Esophagus squamous epithelium (tissue), 5 donors: ENCODE results near the gene DMTF1. TPM values are rescaled to one million over a fixed set of nuclear protein-coding genes. Genes with fewer than 3 reads are reported as not detected.
"Not testable (repeated sequence)": the region's sequence is repeated elsewhere in the genome, so short reads cannot be mapped to it uniquely, and the experiment has no call there.

Experiments used
- DNase-seq: peaks from one replicate; lab custom pipeline; 2025; lab: John Stamatoyannopoulos, UW
- H3K27ac ChIP-seq, 4 donors: fragments of 200-600 bp; sonication (generic); one replicate each; pipeline ENCODE4 v1.5.1; 2016 to 2019; ENCODE audit warnings: mild to moderate bottlenecking in 1 of 4
- H3K27me3 ChIP-seq, 4 donors: fragments of 200-600 bp; sonication (generic); 1 replicate in 3 of 4; 2 replicates in 1 of 4; pipeline versions ENCODE4 v1.5.1 to v1.6.0; 2017 to 2021; ENCODE audit warnings: antibody characterized with exemption in 1 of 4
- H3K36me3 ChIP-seq, 3 donors: fragments of 200-600 bp; sonication (generic); one replicate each; pipeline ENCODE4 v1.5.1; 2016 to 2019
- H3K4me1 ChIP-seq, 3 donors: fragments of 200-600 bp; sonication (generic); one replicate each; pipeline ENCODE4 v1.5.1; 2017 to 2019
- H3K4me3 ChIP-seq, 4 donors: fragments of 200-600 bp; sonication (generic); 1 replicate in 3 of 4; 2 replicates in 1 of 4; pipeline ENCODE4 v1.5.1; 2016 to 2019; ENCODE audit warnings: mild to moderate bottlenecking in 2 of 4, moderate library complexity in 1 of 4
- H3K9me3 ChIP-seq, 3 donors: fragments of 200-600 bp; sonication (generic); one replicate each; pipeline ENCODE4 v1.5.1; 2016 to 2019
- CTCF ChIP-seq, 6 experiments: fragments of 450-650 bp in 4 of 6; fragments of 200-600 bp in 2 of 6; sonication (generic) in 2 of 6; IDR thresholded peaks; one replicate each; pipeline ENCODE4 v1.5.1; 2016 to 2019; ENCODE audit warnings: antibody characterized with exemption in 6 of 6, mild to moderate bottlenecking in 4 of 6, moderate library complexity in 4 of 6
- POLR2A ChIP-seq, 4 donors: fragments of 450-650 bp; IDR thresholded peaks; one replicate each; pipeline ENCODE4 v1.6.1; 2017; ENCODE audit warnings: antibody characterized with exemption in 4 of 4, mild to moderate bottlenecking in 4 of 4, moderate library complexity in 3 of 4
- WGBS, 2 donors: methylation state at CpG; one replicate each; pipeline ENCODE4 v1.1.5; 2018; 5-methylcytosine and 5-hydroxymethylcytosine counted together
- intact Hi-C: fragments of 100-400 bp; cut with DNase I; formaldehyde crosslinking; loops from one replicate; pipeline ENCODE4 v1.15.0; 2022
- small RNA-seq, 4 donors: library from RNA; depleted of rRNA; stranded (forward); fragments of <200 nt; gene quantifications; one replicate each; pipeline ENCODE3, GENCODE V24; 2016
- total RNA-seq, 4 donors: library from RNA; depleted of rRNA; stranded (reverse); fragments of >200 nt; gene quantifications; one replicate each; pipeline ENCODE4 v1.1.0, GENCODE V29; 2016
- donor health status: DM: yes; HTN: yes; CAD: no.

Gene DMTF1
- total RNA-seq, 4 donors from 2014 or later: 16.5 to 75.2 (median 34.5) TPM

GRCh38 chr7:87234949-87235348 is 82.7 kb downstream of the DMTF1 start:
- H3K27ac ChIP-seq: no peak overlapping the region
- peaks cover 0 to 10% (median 0%) of the 10 kb centered on the region in 3 donors for H3K4me1 ChIP-seq
- no peak for DNase-seq
- no peaks in the 10 kb centered on the region for H3K27me3 ChIP-seq
- H3K9me3 ChIP-seq: no peaks in the 10 kb centered on the region
- H3K36me3 ChIP-seq: no peaks in the 10 kb centered on the region
- H3K4me3 ChIP-seq: no peak overlapping the region
- TF ChIP-seq POLR2A (IDR thresholded peaks at IDR 0.05) (no peak), CTCF (IDR thresholded peaks at IDR 0.05) (no peak)
- intact Hi-C loops: loop anchor here (5.0 to 10.0 kb wide), 2 partner anchors 293 to 310 kb away; no protein-coding TSS in a partner anchor

- not testable (repeated sequence) for DNase-seq, H3K27me3 ChIP-seq, H3K9me3 ChIP-seq, H3K4me1 ChIP-seq, H3K4me3 ChIP-seq, H3K36me3 ChIP-seq, H3K27ac ChIP-seq
- WGBS, 2 donors: 69 to 80% methylated on average over 5 of the region's 11 CpGs
- intact Hi-C loops: loop anchor here (5.0 to 10.0 kb wide), 2 partner anchors 296 to 314 kb away; no protein-coding TSS in a partner anchor
These were observed 86.3 kb downstream of the DMTF1 start for GRCh38 chr7:87238464-87239051.

- H3K27me3 ChIP-seq, H3K36me3 ChIP-seq, DNase-seq, H3K27ac ChIP-seq, H3K4me1 ChIP-seq, H3K4me3 ChIP-seq, intact Hi-C loops: not testable (repeated sequence)
- peaks cover 0 to 11% (median 0%) of the 10 kb centered on the region in 3 donors for H3K9me3 ChIP-seq
- WGBS, 2 donors: 68 to 100% methylated on average over 2 of the region's 5 CpGs
These were observed 93.4 kb downstream of the DMTF1 start for GRCh38 chr7:87245671-87246070.

Small RNA genes within 50 kb of the gene (small RNA-seq; reads per million reads assigned to genes)
- gene RF00019: 0 reads per million in 4 donors
- gene RF02271: 0 reads per million in 4 donors

Other genes starting within 250 kb of the DMTF1 start
- 10 to 100 TPM in 1 of 4 donors, 1 to 10 TPM in 2, under 1 TPM in 1; 0.45 to 10.9 (median 3.3) TPM for gene ELAPOR2, start 92.8 kb upstream of the DMTF1 start, total RNA-seq
- gene TMEM243, start 67.3 kb downstream of the DMTF1 start, total RNA-seq: 10 to 100 TPM in 3 of 4 donors, 1 to 10 TPM in 1; 8.9 to 42.2 (median 19.1) TPM
- gene CROT, start 193.2 kb downstream of the DMTF1 start, total RNA-seq: 10 to 100 TPM; 34.5 to 42.2 (median 36.1) TPM